Right renal cortex interstitium (tissue), 3 donors: ENCODE results near the gene CAPN1. TPM values are rescaled to one million over a fixed set of nuclear protein-coding genes. Genes with fewer than 3 reads are reported as not detected.
"Not testable (repeated sequence)": the region's sequence is repeated elsewhere in the genome, so short reads cannot be mapped to it uniquely, and the experiment has no call there.

Experiments
- DNase-seq, 3 donors: peaks; one replicate each; pipeline ENCODE4 v3.0.0-alpha.2; 2013; ENCODE audit warnings: low read depth in 3 of 3, low spot score in 2 of 3
- polyA plus RNA-seq, 3 donors: library from polyadenylated mRNA; unstranded; fragments of 120-200 nt; gene quantifications; one replicate each; pipeline ENCODE4 v1.2.1, GENCODE V29; 2013; ENCODE audit not compliant: insufficient read length in 3 of 3

CAPN1 gene
- 100 to 1,000 TPM in 1 of 3 donors, 10 to 100 TPM in 2; 73.4 to 102 (median 83.1) TPM for polyA plus RNA-seq

GRCh38 chr11:65181569-65182257 is at the start of gene CAPN1:
CAPN1 (plus strand) TSS chr11:65181928; CDS start chr11:65182702, 774 bp downstream.
- DNase-seq = no peak

GRCh38 chr11:65132238-65132987 is 49.3 kb upstream of the CAPN1 start:
- no peak for DNase-seq

DNA sequence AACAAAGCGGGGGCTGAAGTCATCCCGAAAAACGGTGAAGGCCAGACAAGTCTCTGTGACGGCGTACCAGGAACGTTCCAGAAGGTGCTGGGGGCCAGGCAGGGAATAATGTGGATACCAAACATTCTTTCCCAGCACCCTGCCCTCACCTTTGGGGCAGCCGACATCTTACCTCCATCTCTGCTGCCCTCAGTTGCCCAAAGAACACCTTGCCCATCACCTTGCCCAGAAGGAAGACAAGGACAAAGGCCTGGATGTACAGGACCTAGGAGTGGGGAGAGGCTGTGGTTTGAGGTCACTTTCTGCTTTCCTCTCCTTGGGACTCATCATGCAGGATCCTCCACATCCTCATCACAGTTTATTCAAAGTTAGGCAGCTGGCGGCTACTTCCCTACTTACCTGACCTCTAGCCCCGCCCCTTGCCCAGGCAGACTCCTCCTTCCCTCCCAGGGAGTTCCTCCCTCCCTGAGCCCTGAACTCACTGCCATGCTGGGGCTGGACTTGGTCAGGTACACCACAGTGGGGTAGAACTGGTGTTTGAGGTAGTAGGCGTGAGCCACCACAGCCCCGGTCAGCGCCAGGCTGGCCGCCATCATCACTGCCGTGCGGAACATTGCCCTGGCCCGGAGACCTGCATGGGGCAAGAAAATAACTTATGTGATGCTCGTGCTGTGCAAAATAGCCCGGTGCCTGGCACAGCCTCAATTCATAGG is 48.6 kb upstream of the CAPN1 start:
- DNase-seq = no peak

- no peak for DNase-seq
Observed at GRCh38 chr11:65133724-65134123, 48.0 kb upstream of the CAPN1 start.

GRCh38 chr11:65134240-65134951 is 47.3 kb upstream of the CAPN1 start, which contains the start of gene SYVN1:
SYVN1 (minus strand) TSS chr11:65134519; CDS start chr11:65133601, 918 bp downstream.
- peak in 2 of 3 donors; percentile 81 to 89 for DNase-seq

DNA sequence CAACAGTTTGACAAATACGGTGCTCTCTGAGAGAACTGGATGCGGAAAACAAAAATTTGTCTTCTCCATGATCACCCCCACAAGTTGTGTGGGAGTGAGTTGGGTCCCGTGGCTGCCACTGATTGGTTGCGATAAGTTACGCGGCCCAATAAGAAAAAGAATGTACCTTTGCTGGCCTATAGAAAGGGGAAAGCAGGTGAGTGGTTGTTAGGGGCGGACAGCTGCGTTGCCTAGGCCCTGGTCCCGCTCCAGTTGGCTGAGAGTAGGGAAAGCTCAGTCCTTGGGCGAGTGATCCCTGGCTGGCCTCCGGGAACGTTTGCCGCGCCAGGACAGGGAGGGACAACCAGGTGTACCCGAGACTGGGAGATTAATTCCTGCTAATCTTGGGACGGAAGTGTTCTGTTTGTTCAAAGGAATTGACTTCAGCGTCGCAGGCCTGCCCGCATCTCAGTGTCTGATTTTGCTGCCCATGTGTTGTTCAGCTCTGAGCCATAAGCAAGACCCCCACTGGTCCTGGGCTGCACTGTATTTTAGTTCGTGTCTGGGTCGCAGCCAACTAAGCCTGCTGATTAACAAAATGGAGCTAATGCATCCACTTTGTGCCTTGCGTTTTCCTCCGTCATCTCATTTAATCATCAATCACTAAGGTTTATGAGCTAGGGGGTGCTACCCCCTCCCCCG is 46.6 kb upstream of the CAPN1 start:
- peak; percentile 91 to 95 (median 92) for DNase-seq

DNA sequence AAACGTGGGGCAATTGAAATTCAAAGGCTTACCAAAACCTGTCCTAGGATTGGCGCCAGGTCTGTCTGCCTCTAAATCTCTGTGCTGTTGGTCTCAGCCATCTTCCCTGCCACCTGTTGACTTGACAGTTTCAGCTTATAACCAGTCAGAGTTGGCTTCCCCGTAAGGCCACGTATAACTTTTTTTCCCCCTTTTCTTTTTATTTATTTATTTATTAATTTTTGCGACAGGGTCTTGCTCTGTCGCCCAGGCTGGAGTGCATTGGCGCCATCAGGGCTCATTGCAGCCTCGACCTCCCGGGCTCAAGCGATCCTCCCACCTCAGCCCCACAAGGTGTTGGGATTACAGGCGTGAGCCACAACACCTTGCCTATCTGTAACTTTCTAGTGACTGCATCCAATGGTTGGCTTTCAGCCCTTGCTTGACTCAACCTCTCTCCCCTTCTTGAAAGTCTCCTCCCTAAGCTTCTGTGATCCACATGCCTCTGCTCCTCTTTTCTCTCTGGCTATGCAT is 46.0 kb upstream of the CAPN1 start:
- DNase-seq = no peak

DNA sequence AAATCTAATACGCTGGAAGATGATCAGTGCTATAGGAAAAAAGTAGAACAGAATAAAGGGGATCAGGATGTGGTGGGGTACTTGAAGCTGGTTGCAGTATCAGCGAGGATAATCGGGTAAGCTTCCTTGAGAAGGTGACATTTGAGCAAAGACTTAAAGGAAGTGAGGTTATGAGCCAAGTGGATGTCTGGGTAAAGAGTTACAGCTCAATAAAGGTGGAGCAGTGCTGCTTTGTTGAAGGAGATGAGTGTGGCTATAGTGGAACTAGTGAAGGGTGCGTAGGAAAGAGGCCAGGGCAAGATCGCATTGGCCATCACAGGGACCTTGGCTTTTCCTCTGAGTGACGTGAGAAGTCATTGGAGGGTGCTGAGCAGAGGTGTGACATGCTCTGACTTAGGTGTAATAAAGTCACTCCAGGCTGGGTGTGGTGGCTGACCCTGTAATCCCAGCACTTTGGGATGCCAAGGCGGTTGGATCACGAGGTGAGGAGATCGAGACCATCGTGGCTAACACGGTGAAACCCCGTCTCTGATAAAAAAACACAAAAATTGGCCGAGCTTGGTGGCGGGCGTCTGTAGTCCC is 45.1 kb upstream of the CAPN1 start:
- DNase-seq = no peak

GRCh38 chr11:65141896-65142494 is 39.7 kb upstream of the CAPN1 start:
- DNase-seq = no peak

- no peak for DNase-seq
Observed at GRCh38 chr11:65147352-65148075, 34.2 kb upstream of the CAPN1 start.

DNA sequence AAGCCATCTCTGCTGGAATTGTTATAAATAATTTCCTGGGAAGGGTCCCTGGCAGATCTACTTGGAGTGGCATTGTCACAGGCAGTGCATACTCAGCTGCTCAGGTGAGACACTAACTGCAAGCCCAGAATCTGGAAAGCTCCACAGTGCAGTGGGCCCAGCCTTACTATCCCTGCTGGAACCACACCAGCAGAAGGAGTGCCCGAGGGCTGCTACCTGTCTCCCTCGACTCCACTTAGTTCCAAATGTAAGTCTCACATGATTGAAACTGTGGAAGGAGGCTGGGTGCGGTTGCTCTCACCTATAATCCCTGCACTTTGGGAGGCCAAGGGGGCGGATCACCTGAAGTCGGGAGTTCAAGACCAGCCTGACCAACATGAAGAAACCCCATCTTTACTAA is 33.1 kb upstream of the CAPN1 start:
- no peak for DNase-seq

DNA sequence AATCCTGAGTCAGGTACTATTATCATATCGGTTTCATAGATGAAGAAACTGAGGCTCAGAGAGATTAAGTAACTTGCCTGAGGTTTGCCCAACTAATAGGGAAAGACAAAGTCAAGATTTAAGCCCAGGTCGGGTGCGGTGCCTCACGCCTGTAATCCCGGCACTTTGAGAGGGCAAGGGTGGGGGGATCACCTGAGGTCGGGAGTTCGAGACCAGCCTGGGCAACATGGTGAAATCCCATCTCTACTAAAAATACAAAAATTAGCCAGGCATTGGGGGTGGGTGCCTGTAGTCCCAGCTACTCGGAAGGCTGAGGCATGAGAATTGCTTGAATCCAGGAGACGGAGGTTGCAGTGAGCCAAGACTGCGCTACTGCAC is 31.6 kb upstream of the CAPN1 start:
- not testable (repeated sequence) for DNase-seq

- no peak for DNase-seq
Observed at GRCh38 chr11:65150509-65151299, 31.0 kb upstream of the CAPN1 start.

GRCh38 chr11:65151331-65151899 is 30.3 kb upstream of the CAPN1 start:
- no peak for DNase-seq

DNA sequence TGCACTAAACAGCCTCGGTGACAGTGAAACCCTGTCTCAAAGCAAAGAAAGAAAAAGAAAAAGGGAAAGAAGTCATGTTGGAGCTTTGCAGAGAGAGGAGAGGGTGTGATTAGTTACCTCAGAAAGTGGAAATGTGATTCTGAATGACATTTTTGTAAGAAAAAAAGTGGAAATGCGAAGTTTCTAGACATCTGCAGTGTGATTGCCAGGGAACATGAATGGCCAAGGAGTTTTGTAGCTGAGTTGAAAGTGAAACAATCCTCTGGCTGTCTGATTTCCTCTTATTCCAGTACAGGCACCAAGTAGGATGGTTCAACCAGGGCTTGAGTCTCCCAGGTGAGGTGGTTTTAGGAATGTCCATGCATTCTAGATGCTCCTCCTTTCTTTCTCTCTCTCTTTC is 29.6 kb upstream of the CAPN1 start:
- no peak for DNase-seq

GRCh38 chr11:65156256-65156655 is 25.5 kb upstream of the CAPN1 start:
- DNase-seq = no peak

DNA sequence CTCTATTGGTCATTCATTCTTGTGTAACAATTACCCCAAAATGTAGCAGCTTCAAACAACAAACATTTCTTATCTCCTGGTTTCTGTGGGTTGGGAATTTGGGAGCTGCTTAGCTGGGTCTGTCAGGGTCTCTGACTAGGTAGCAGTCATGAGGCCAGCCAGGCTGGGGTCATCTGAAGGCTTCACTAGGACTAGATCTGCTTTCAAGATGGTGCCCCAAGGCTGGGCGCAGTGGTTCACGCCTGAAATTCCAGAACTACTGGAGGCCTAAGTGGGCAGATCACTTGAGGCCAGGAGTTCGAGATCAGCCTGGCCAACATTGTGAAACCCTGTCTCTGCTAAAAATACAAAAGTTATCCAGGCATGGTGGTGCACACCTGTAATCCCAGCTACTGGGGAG is 24.8 kb upstream of the CAPN1 start:
- no peak for DNase-seq
